Mesenchymal stem cell (in vitro differentiated cells and primary cell): ENCODE data around the gene C1orf116.

Source experiments
- DNase-seq: peaks from one replicate; pipeline ENCODE4 v3.0.0-alpha.2; 2013
- H2AFZ ChIP-seq: one replicate; pipeline ENCODE4 v1.6.1; 2013; ENCODE audit warnings: low read depth, mild to moderate bottlenecking, control low read depth, inconsistent platforms, low read length, moderate library complexity
- H2AK5ac ChIP-seq: 2 replicates; pipeline ENCODE4 v1.6.1; 2013; ENCODE audit warnings: low read length, moderate library complexity, mild to moderate bottlenecking, inconsistent platforms; ENCODE audit not compliant: severe bottlenecking
- H2BK120ac ChIP-seq: one replicate; pipeline ENCODE4 v1.6.1; 2013; ENCODE audit warnings: low read depth, mild to moderate bottlenecking, inconsistent platforms, low read length, moderate library complexity
- H2BK12ac ChIP-seq, 2 experiments: one replicate each; pipeline ENCODE4 v1.6.1; 2013; ENCODE audit warnings: inconsistent platforms in 2 of 2, low read length in 2 of 2, mild to moderate bottlenecking in 2 of 2, moderate library complexity in 2 of 2, control low read depth in 1 of 2
- H2BK15ac ChIP-seq: one replicate; pipeline ENCODE4 v1.6.1; 2013; ENCODE audit warnings: mild to moderate bottlenecking, low read depth, inconsistent platforms; ENCODE audit not compliant: poor library complexity, severe bottlenecking
- H2BK5ac ChIP-seq: 2 replicates; pipeline ENCODE4 v1.6.1; 2013; ENCODE audit warnings: low read depth, mild to moderate bottlenecking, low read length, control low read depth, inconsistent platforms; ENCODE audit not compliant: poor library complexity, severe bottlenecking
- H3K14ac ChIP-seq, 2 experiments: one replicate each; pipeline ENCODE4 v1.6.1; 2013; ENCODE audit warnings: inconsistent platforms in 2 of 2, low read length in 2 of 2, control low read depth in 1 of 2, mild to moderate bottlenecking in 1 of 2, moderate library complexity in 1 of 2
- H3K18ac ChIP-seq, 2 experiments: one replicate each; pipeline ENCODE4 v1.6.1; 2013; ENCODE audit warnings: inconsistent platforms in 2 of 2, low read length in 2 of 2, control low read depth in 1 of 2, low read depth in 1 of 2, mild to moderate bottlenecking in 1 of 2
- H3K23ac ChIP-seq, 2 experiments: one replicate each; pipeline ENCODE4 v1.6.1; 2013; ENCODE audit warnings: inconsistent platforms in 2 of 2, low read length in 2 of 2, mild to moderate bottlenecking in 2 of 2, moderate library complexity in 2 of 2, control low read depth in 1 of 2
- H3K27ac ChIP-seq: 2 replicates; pipeline ENCODE4 v1.5.1; 2013; ENCODE audit warnings: mild to moderate bottlenecking, moderate library complexity, low read length, control low read depth, inconsistent platforms; ENCODE audit not compliant: poor library complexity, severe bottlenecking
- H3K27me3 ChIP-seq, 2 experiments: 2 replicates each; pipeline versions ENCODE4 v1.6.1 to v1.7.0; 2013; ENCODE audit warnings: low read length in 2 of 2, mild to moderate bottlenecking in 2 of 2, moderate library complexity in 2 of 2, control low read depth in 1 of 2, inconsistent platforms in 1 of 2; ENCODE audit not compliant: control insufficient read depth in 1 of 2, insufficient read depth in 1 of 2
- H3K36me3 ChIP-seq, 2 experiments: 2 replicates each; pipeline versions ENCODE4 v1.6.1 to v1.7.0; 2013; ENCODE audit warnings: low read length in 2 of 2, control low read depth in 1 of 2, inconsistent platforms in 1 of 2, low read depth in 1 of 2, mild to moderate bottlenecking in 1 of 2; ENCODE audit not compliant: insufficient read depth in 2 of 2, control insufficient read depth in 1 of 2
- H3K4ac ChIP-seq, 2 experiments: one replicate each; pipeline ENCODE4 v1.6.1; 2013; ENCODE audit warnings: inconsistent platforms in 2 of 2, low read length in 2 of 2, mild to moderate bottlenecking in 2 of 2, moderate library complexity in 2 of 2, control low read depth in 1 of 2, low read depth in 1 of 2
- H3K4me1 ChIP-seq: 2 replicates; pipeline ENCODE4 v1.6.1; 2013; ENCODE audit warnings: low read depth, low read length, control low read depth; ENCODE audit not compliant: control insufficient read depth, insufficient read depth
- H3K4me2 ChIP-seq: 2 replicates; pipeline ENCODE4 v1.6.1; 2013; ENCODE audit warnings: low read length, mild to moderate bottlenecking, inconsistent platforms; ENCODE audit not compliant: poor library complexity, severe bottlenecking
- H3K4me3 ChIP-seq, 2 experiments: 2 replicates each; pipeline versions ENCODE4 v1.5.1 to v1.7.0; 2013; ENCODE audit warnings: low read length in 2 of 2, mild to moderate bottlenecking in 2 of 2, control low read depth in 1 of 2, low read depth in 1 of 2; ENCODE audit not compliant: insufficient read depth in 1 of 2
- H3K79me1 ChIP-seq: replicated peaks from 2 replicates; pipeline ENCODE4 v1.6.1; 2013; ENCODE audit warnings: mild to moderate bottlenecking, control low read depth, low read length, inconsistent platforms; ENCODE audit not compliant: poor library complexity, severe bottlenecking
- H3K9ac ChIP-seq: 2 replicates; pipeline ENCODE4 v1.7.0; 2013; ENCODE audit warnings: mild to moderate bottlenecking, low read length, moderate library complexity
- H3K9me3 ChIP-seq: 2 replicates; pipeline ENCODE4 v1.7.0; 2013; ENCODE audit warnings: mild to moderate bottlenecking, low read length; ENCODE audit not compliant: control insufficient read depth
- H4K8ac ChIP-seq: one replicate; pipeline ENCODE4 v1.6.1; 2013; ENCODE audit warnings: inconsistent platforms, mild to moderate bottlenecking, low read length, moderate library complexity
- H4K91ac ChIP-seq: one replicate; pipeline ENCODE4 v1.6.1; 2013; ENCODE audit warnings: mild to moderate bottlenecking, low read length, inconsistent platforms
- WGBS: methylation state at CpG from one replicate; pipeline ENCODE4 v1.1.7; 2013; ENCODE audit warnings: mixed read lengths; 5-methylcytosine and 5-hydroxymethylcytosine counted together

Gene C1orf116

DNA sequence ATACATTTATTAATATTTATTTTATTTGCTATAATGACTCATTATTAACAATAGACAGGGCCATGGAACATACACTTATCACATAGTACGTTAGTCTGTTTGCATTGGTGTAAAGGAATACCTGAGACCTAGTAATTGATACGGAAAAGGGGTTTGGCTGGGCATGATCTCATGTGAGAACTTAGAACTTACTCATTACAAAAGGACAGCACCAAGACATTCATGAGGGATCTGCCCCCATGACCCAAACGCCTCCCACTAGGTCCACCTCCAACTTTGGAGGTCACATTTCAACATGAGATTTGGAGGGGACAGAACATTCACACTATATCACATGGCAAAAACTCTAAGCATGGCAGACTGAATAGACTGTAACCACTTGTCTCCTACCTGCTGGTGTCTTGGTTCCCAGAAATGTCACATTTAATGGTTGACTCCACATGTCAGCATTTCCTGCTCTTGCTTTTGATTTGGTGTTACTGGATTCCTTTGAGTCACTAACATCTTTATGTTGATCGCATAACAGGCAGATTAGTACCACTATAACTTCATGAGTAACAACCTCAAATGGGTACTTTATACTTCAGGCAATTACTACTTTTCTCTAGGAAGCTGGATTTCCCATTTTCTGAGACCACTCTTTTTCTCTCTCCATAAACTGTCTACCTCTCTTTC is 3.5 kb upstream of the C1orf116 start:
- Histone ChIP-seq H2AK5ac (no peak overlapping the region), H2AFZ (no peak overlapping the region), H2BK5ac (no peak overlapping the region), H3K4me1 (peaks cover 11% of the 10 kb centered on the region), H2BK15ac (no peak overlapping the region), H3K27me3 (peaks cover 0 to 8% of the 10 kb centered on the region in 2 experiments), H3K4me2 (no peak overlapping the region), H2BK12ac (no peak overlapping the region), H3K36me3 (no peaks in the 10 kb centered on the region), H4K91ac (no peak overlapping the region), H3K23ac (no peak overlapping the region), H3K9me3 (no peaks in the 10 kb centered on the region), H3K4me3 (no peak overlapping the region), H3K27ac (no peak overlapping the region), H2BK120ac (no peak overlapping the region), H3K79me1 (no peaks in the 10 kb centered on the region), H4K8ac (no peak overlapping the region), H3K4ac (no peak overlapping the region), H3K9ac (no peak overlapping the region), H3K18ac (no peak overlapping the region), H3K14ac (no peak overlapping the region)
- no peak for DNase-seq
- WGBS: 73% methylated on average over 4 of the region's 4 CpGs

DNA sequence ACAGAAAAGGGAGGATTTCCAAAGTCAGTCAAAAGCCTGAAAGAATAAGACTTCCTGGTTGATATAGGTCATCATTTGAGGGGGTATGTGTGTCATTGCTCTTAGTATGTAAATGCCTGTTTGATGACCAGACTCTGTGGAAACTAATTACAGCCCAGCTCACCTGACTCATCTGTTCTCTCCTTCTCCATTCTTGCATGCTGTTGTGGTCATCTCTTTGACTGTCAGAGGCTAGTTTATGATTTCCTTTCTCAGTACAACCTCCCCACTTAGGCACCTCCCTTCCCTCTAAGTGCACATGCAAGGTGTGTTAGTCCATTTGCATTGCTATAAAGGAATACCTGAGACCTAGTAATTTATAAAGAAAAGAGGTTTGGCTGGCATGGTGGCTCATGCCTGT is 2.4 kb upstream of the C1orf116 start:
- Histone ChIP-seq H3K4me3 (no peak overlapping the region), H3K4me2 (no peak overlapping the region)

DNA sequence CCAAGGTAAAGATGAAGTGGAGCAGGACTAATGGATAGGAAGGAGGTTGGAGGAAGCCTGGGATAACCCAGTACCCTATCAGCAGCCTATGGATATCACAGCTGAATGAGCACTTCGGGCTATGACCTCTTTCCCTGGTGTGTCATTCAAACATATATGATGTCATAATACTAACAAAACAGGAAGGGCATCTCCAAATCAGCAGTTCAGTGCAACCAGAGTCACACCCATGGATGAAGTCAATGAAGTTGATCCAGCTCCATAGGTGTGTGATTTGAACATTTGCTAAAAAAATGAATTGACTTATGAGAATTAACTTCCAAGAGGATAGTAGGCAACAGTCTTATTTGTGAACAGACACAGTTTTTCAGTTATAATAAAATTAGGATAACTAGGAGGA is 1.7 kb upstream of the C1orf116 start:
- Histone ChIP-seq H2BK15ac (no peak overlapping the region), H3K23ac (no peak overlapping the region), H3K27ac (no peak overlapping the region), H2BK120ac (no peak overlapping the region), H2AK5ac (no peak overlapping the region), H3K14ac (no peak overlapping the region), H3K4ac (no peak overlapping the region), H4K8ac (no peak overlapping the region), H3K4me1 (peaks cover 8% of the 10 kb centered on the region), H3K27me3 (peaks cover 0 to 8% of the 10 kb centered on the region in 2 experiments), H3K9me3 (no peaks in the 10 kb centered on the region), H3K4me2 (no peak overlapping the region), H2AFZ (no peak overlapping the region), H2BK12ac (no peak overlapping the region), H2BK5ac (no peak overlapping the region), H3K18ac (no peak overlapping the region), H3K36me3 (no peaks in the 10 kb centered on the region), H3K4me3 (no peak overlapping the region), H3K79me1 (no peaks in the 10 kb centered on the region), H3K9ac (no peak overlapping the region), H4K91ac (no peak overlapping the region)
- WGBS: 100% methylated on average over 1 of the region's 1 CpG
- no peak for DNase-seq

More for the DNA sequence above, 2.4 kb upstream of the C1orf116 start:
- Histone ChIP-seq H2AFZ (no peak overlapping the region), H3K9ac (no peak overlapping the region), H2AK5ac (no peak overlapping the region), H4K91ac (no peak overlapping the region), H3K79me1 (no peaks in the 10 kb centered on the region), H3K4me1 (peaks cover 12% of the 10 kb centered on the region), H3K23ac (no peak overlapping the region), H2BK120ac (no peak overlapping the region), H2BK12ac (no peak overlapping the region), H2BK15ac (no peak overlapping the region), H3K4ac (no peak overlapping the region), H4K8ac (no peak overlapping the region), H2BK5ac (no peak overlapping the region), H3K36me3 (no peaks in the 10 kb centered on the region), H3K27ac (no peak overlapping the region), H3K27me3 (peaks cover 0 to 8% of the 10 kb centered on the region in 2 experiments), H3K18ac (no peak overlapping the region), H3K14ac (no peak overlapping the region), H3K9me3 (no peaks in the 10 kb centered on the region)
- peak; percentile 67 for DNase-seq

DNA sequence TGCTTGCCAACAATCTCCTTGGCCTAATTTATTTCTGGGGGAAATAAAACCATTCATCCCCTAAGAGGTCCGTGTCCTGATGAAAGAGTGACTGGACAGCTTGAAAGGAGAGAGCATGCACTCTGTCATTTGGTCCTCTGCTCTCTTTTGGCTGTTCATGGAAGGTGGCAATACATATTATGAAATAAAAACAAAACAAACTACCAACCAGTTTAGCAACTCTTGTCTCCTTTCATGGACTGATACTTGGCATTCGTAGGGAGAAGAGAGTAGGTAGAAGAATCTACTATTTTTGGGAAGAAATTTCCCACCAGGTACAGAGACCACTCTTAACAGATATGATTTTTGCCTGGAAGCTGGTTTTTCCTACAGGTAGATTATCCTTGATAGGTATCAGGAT is 746 bp upstream of the C1orf116 start:
- Histone ChIP-seq H4K8ac (no peak overlapping the region), H4K91ac (no peak overlapping the region), H3K18ac (no peak overlapping the region), H3K27me3 (peaks cover 0 to 8% of the 10 kb centered on the region in 2 experiments), H3K14ac (no peak overlapping the region), H2AK5ac (no peak overlapping the region), H3K4ac (no peak overlapping the region), H3K27ac (no peak overlapping the region), H2AFZ (no peak overlapping the region), H3K79me1 (no peaks in the 10 kb centered on the region), H3K23ac (no peak overlapping the region), H2BK15ac (no peak overlapping the region), H2BK120ac (no peak overlapping the region), H3K4me2 (no peak overlapping the region), H3K36me3 (no peaks in the 10 kb centered on the region), H3K4me1 (peaks cover 8% of the 10 kb centered on the region), H3K9ac (no peak overlapping the region), H2BK5ac (no peak overlapping the region), H3K9me3 (no peaks in the 10 kb centered on the region), H3K4me3 (no peak overlapping the region), H2BK12ac (no peak overlapping the region)
- no peak for DNase-seq
- no CpG with 5 or more reads among the region's 2 CpGs for WGBS
